BJ (cell line): ENCODE data around the gene ARHGAP21. TPM values are rescaled to one million over a fixed set of nuclear protein-coding genes. Genes with fewer than 3 reads are reported as not detected.

ENCODE experiments used
- CTCF ChIA-PET: fragments of 350-600 bp; formaldehyde crosslinking; extraction: SDS; loops from one replicate; lab custom pipeline; 2021; ENCODE audit warnings: antibody characterized with exemption, inconsistent platforms; lab: Yijun Ruan, JAX
- POLR2A ChIA-PET: fragments of 300-600 bp; sonication (Branson Sonifier 250); formaldehyde crosslinking; extraction: SDS; loops from one replicate; lab custom pipeline; 2021; ENCODE audit warnings: antibody characterized with exemption; lab: Charles Lee
- DNase-seq: peaks from one replicate; pipeline ENCODE4 v3.0.0-alpha.2; 2011; ENCODE audit warnings: low read depth
- H3K27me3 ChIP-seq: 2 replicates; pipeline ENCODE4 v1.6.0; 2011; ENCODE audit warnings: low read length; ENCODE audit not compliant: control insufficient read depth, insufficient read depth
- H3K36me3 ChIP-seq: 2 replicates; pipeline ENCODE4 v1.5.1; 2011; ENCODE audit warnings: low read length; ENCODE audit not compliant: control insufficient read depth, insufficient read depth
- H3K4me3 ChIP-seq: 2 replicates; pipeline ENCODE4 v1.5.1; 2011; ENCODE audit warnings: low read depth, mild to moderate bottlenecking, control low read depth, low read length
- polyA plus RNA-seq: library from polyadenylated mRNA; depleted of rRNA; stranded (reverse); fragments of >200 nt; gene quantifications from 2 replicates; pipeline ENCODE4 v1.2.3, GENCODE V29; 2011
- TF ChIP-seq, protein P1 (sequence below): IDR thresholded peaks from 2 replicates; pipeline ENCODE4 v1.5.1; 2011; ENCODE audit warnings: low read depth, mild to moderate bottlenecking, control low read depth, inconsistent platforms, low read length, moderate library complexity; ENCODE audit not compliant: insufficient read depth

The ARHGAP21 gene
- polyA plus RNA-seq, 1 experiment, result 75.8 TPM

- Histone ChIP-seq H3K27me3 (no peaks in the 10 kb centered on the region), H3K4me3 (no peak overlapping the region), H3K36me3 (peaks cover 6% of the 10 kb centered on the region; the same call in 1 of the 2 replicates)
- CTCF ChIA-PET, result interaction anchor here (1.5 to 2.6 kb wide), 6 partner anchors 12 to 464 kb away, joined by 3 to 19 read pairs (median 7); no protein-coding TSS in a partner anchor
- DNase-seq, result no peak
- POLR2A ChIA-PET, result no interaction called here
- TF ChIP-seq, protein P1, sequence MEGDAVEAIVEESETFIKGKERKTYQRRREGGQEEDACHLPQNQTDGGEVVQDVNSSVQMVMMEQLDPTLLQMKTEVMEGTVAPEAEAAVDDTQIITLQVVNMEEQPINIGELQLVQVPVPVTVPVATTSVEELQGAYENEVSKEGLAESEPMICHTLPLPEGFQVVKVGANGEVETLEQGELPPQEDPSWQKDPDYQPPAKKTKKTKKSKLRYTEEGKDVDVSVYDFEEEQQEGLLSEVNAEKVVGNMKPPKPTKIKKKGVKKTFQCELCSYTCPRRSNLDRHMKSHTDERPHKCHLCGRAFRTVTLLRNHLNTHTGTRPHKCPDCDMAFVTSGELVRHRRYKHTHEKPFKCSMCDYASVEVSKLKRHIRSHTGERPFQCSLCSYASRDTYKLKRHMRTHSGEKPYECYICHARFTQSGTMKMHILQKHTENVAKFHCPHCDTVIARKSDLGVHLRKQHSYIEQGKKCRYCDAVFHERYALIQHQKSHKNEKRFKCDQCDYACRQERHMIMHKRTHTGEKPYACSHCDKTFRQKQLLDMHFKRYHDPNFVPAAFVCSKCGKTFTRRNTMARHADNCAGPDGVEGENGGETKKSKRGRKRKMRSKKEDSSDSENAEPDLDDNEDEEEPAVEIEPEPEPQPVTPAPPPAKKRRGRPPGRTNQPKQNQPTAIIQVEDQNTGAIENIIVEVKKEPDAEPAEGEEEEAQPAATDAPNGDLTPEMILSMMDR, result no peak
These were observed 107.2 kb downstream of the ARHGAP21 start for GRCh38 chr10:24616536-24616935.

GRCh38 chr10:24606021-24606420, 117.7 kb downstream of the ARHGAP21 start:
- Histone ChIP-seq H3K27me3 (no peaks in the 10 kb centered on the region), H3K4me3 (no peak overlapping the region), H3K36me3 (peaks cover 1% of the 10 kb centered on the region; the same call in 1 of the 2 replicates)
- TF ChIP-seq, protein P1, result no peak
- ChIA-PET POLR2A (no interaction called here), CTCF (interaction anchor here (4.5 kb wide), 1 partner anchor 11 kb away, joined by 19 read pairs; no protein-coding TSS in a partner anchor)
- DNase-seq, result no peak

GRCh38 chr10:24605141-24605540, 118.5 kb downstream of the ARHGAP21 start:
- Histone ChIP-seq H3K36me3 (peaks cover 1% of the 10 kb centered on the region), H3K4me3 (no peak overlapping the region), H3K27me3 (no peaks in the 10 kb centered on the region)
- TF ChIP-seq, protein P1, result no peak
- DNase-seq, result no peak
- ChIA-PET CTCF (interaction anchor here (0.8 to 4.5 kb wide), 2 partner anchors 12 to 16 kb away, joined by 3 to 19 read pairs; no protein-coding TSS in a partner anchor), POLR2A (no interaction called here)

DNA sequence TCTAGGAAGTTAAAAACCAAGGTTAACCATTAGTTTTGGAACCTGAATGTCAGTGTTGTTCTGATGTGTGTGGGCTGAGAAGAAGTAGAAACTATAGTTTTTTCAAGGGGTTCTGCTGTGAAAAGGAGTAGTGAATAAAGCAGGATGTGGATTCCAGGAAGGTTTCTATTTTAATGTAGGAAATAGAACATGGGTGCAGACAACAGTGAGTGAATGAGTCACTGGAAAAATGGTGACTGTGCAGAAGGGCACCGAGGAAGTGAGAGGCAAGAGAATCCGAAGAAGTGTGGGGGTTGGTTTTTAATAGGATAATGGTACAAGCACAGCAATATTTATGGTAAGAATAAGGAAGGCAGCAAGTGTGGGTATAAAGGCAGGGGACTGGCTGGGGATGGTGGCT, 120.4 kb downstream of the ARHGAP21 start:
- ChIA-PET POLR2A (no interaction called here), CTCF (interaction anchor here (4.5 kb wide), 1 partner anchor 14 kb away, joined by 19 read pairs; no protein-coding TSS in a partner anchor)
- TF ChIP-seq, protein P1, result no peak
- Histone ChIP-seq H3K27me3 (no peaks in the 10 kb centered on the region), H3K4me3 (no peak overlapping the region), H3K36me3 (peaks cover 1% of the 10 kb centered on the region)
- DNase-seq, result no peak

- TF ChIP-seq, protein P1, result no peak
- DNase-seq, result no peak
- POLR2A ChIA-PET, result no interaction called here
- Histone ChIP-seq H3K27me3 (no peaks in the 10 kb centered on the region), H3K36me3 (peaks cover 7% of the 10 kb centered on the region), H3K4me3 (no peak overlapping the region)
- CTCF ChIA-PET, result no interaction called here
These were observed 125.7 kb downstream of the ARHGAP21 start for GRCh38 chr10:24597961-24598360.
